ENCODE data around the gene NFATC4. TPM values are rescaled to one million over a fixed set of nuclear protein-coding genes. Genes with fewer than 3 reads are reported as not detected.

The NFATC4 gene
- total RNA-seq, 4 donors from 2014 or later: 20.9 to 33.5 (median 26.1) TPM

DNA sequence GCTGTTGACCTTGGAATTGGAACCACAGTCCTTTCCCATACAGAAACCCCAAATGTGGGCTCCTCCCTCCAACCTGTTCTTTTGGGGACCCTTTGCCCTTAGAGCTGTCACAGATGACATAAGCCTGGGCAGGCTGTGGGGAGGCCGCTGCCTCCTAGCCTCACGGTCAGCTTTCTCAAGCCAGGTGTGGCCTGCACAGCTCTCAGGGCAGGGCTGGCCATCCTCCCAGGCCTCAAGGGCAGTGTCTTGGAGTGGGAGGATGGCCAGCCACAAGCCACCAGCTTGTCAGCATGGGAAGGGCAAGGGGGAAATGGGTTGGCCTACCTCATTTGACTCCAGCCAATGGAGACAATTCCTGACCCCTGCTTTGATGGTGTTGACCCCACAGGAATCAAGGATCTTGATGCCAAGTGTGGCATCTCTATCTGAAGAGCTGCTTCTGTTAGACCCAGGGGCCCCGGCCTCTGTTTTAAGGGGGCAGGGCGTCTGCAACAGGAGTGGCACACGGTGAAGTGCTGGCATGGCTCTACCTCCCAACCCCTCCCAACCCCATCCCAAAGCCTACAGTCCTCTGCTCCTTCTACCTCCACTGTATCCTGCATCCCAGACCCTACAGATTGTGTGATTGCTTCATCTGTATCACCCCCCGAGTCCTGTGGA is 50.0 kb downstream of the NFATC4 start:
- TF ChIP-seq, protein P1, sequence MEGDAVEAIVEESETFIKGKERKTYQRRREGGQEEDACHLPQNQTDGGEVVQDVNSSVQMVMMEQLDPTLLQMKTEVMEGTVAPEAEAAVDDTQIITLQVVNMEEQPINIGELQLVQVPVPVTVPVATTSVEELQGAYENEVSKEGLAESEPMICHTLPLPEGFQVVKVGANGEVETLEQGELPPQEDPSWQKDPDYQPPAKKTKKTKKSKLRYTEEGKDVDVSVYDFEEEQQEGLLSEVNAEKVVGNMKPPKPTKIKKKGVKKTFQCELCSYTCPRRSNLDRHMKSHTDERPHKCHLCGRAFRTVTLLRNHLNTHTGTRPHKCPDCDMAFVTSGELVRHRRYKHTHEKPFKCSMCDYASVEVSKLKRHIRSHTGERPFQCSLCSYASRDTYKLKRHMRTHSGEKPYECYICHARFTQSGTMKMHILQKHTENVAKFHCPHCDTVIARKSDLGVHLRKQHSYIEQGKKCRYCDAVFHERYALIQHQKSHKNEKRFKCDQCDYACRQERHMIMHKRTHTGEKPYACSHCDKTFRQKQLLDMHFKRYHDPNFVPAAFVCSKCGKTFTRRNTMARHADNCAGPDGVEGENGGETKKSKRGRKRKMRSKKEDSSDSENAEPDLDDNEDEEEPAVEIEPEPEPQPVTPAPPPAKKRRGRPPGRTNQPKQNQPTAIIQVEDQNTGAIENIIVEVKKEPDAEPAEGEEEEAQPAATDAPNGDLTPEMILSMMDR (IDR thresholded peaks at IDR 0.05; ENCODE audit: low read depth): no peak

DNA sequence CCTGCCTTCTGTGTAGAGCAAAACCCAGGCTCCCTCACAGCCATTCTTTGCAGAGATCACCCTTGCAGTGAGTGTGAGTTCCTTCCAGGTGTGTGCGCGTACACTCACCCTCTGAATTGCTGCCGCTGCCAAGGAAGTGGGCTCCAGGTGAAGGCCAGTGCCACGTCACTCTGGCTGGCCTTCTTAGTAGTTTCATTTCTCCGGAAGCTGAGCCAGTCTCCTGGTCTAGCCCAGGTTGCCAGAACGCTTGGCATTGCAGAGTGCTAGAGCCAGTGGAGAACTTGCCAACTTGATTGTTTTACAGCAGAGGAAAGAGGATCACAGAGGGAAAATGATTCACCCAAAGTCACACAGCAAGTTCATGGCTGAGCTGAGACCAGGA is 50.5 kb downstream of the NFATC4 start:
- TF ChIP-seq, protein P1 (IDR thresholded peaks at IDR 0.05; ENCODE audit: low read depth): no peak

DNA sequence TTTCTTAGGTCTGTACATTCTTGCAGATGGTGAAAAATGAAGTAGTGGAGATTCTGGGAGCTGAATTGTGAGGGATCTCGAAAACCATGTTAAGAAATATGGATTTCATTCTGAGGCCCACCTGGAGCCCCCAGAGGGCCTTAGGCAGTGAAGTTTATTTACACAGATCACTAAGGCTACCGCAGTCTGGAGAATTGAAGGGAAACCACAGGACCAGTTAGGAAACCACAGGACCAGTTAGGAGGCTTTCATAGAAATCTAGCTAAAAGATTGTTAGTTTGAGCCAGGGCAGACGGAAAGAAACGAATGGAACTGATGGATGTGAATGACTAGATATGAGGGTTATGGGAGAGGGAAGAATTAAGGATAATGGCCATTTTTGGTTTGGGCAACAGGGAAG is 54.3 kb downstream of the NFATC4 start:
- TF ChIP-seq, protein P1 (IDR thresholded peaks at IDR 0.05; ENCODE audit: low read depth): no peak

DNA sequence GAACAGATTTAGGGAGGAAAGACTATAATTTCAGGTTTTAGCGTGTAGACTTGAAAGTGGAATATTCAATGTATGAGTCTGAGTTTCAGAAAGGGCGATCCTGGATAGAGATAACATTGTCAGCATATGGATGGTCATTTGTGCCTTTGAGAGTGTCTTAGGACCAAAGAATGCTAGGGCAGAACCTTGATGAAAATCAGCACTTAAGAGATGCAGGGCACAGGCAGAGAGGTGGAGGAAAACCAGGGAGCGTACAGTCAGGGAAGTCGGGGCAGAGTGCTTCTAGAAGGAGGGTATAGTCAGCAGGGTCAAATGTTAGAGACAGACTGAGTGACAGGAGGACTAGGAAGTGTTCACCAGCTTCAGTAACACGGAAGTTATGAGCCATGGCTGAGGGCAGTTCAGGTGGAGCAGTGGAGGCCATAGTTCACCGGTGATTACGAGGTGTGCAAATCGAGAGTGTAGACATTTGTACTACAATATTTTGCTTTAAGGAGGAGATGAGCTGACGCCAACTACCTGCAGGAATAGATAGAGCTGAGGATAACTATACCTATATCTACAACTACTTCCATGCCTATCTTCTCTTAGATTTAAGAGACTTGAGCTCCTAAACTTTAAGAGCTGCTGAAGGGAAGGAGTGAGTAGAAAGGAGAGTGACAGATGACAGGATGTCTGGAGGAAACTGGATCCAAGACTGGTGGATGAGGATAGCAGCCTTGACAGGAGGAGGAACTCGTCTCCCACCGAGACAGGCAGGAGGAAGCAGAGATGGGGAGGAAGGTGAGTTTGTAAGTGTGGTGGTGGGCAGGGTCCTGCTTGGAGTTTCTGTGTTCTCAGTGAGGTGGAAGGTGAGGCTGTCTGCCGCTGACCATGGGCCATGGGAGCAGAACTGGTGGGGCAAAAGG is 55.0 kb downstream of the NFATC4 start:
- TF ChIP-seq, protein P1 (IDR thresholded peaks at IDR 0.05; ENCODE audit: low read depth): no peak

DNA sequence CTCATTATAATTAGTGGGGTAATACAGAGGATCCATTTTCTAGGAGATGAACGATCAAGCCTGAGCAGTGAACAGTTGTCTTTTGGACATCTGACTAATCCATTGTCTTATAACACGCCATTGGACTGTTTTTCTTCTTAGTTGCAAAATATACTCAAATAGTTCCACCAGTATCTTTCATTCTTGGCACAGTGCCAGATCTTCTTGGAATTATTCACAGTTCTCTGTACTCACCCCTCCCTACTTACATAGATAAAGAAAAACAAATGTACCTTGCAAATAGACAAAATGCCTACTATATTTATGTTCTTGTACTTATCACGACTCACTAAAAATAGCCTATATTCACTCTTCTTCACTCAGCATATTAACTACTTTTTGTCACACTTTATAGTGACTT is 57.7 kb downstream of the NFATC4 start:
- TF ChIP-seq, protein P1 (IDR thresholded peaks at IDR 0.05; ENCODE audit: low read depth): no peak

DNA sequence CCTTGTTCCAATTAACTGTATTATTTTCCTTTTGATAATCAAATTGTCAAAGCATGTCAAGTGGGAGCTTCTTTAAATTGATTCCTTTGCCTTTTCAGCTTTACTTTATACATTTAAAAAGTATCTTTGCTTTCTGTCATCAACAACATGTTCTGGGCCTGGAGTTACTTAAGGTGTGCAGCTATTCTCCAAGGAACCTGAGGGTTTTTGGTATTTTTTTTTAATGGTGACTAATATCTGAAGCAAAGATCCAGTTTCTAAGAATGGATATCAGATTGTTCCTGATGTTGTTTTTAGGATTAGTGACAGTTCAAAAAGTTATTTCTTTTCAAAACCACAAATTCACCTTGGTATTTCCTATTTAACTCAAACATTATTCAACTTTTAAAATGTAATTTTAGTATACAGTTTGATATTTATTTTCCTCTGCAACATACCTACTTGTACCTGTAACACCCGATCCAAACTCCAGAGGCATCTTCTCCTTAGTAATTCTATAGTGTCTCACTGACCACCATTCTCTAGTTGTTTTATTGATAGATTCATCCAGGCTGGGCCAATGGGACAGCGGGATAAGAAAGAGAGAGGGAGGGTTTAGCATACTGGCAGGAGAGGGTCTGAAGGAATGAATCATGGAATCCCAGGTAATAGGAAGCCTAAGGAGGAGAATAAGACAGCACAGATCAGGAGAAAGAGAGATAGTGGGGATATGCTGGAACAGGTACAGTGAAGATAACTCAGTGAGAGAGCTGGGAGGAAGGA is 58.3 kb downstream of the NFATC4 start:
- TF ChIP-seq, protein P1 (IDR thresholded peaks at IDR 0.05; ENCODE audit: low read depth): no peak

Data from subcutaneous adipose tissue (tissue), 4 donors.